GDM1 (cell line): ENCODE data around the gene INPP1.

Experiments used
- DNase-seq: peaks from one replicate; lab custom pipeline; 2025; lab: John Stamatoyannopoulos, UW

INPP1 gene

GRCh38 chr2:190362894-190363293, 19.5 kb downstream of the INPP1 start:
- DNase-seq: no peak

GRCh38 chr2:190365499-190366204, 22.3 kb downstream of the INPP1 start:
- DNase-seq: no peak

GRCh38 chr2:190366248-190366753, 22.9 kb downstream of the INPP1 start:
- DNase-seq: no peak

GRCh38 chr2:190367091-190367490, 23.7 kb downstream of the INPP1 start:
- no peak for DNase-seq

GRCh38 chr2:190369635-190370034, 26.2 kb downstream of the INPP1 start:
- no peak for DNase-seq

- no peak for DNase-seq
Observed at GRCh38 chr2:190376083-190376482, 32.7 kb downstream of the INPP1 start.

- DNase-seq: no peak
Observed at GRCh38 chr2:190376591-190377245, 33.3 kb downstream of the INPP1 start.

GRCh38 chr2:190378880-190379237, 35.5 kb downstream of the INPP1 start:
- no peak for DNase-seq

GRCh38 chr2:190379249-190379964, 36.0 kb downstream of the INPP1 start:
- DNase-seq: no peak

- no peak for DNase-seq
Observed at GRCh38 chr2:190380962-190381412, 37.6 kb downstream of the INPP1 start.

- DNase-seq: peak; percentile 31
Observed at GRCh38 chr2:190382851-190383250, 39.5 kb downstream of the INPP1 start.

GRCh38 chr2:190387422-190387821, 44.0 kb downstream of the INPP1 start:
- DNase-seq: no peak

- DNase-seq: no peak
Observed at GRCh38 chr2:190396271-190396670, 52.9 kb downstream of the INPP1 start.

- no peak for DNase-seq
Observed at GRCh38 chr2:190402986-190403603, 59.7 kb downstream of the INPP1 start.

GRCh38 chr2:190404487-190404886, 61.1 kb downstream of the INPP1 start:
- DNase-seq: no peak

GRCh38 chr2:190405070-190405469, 61.7 kb downstream of the INPP1 start:
- no peak for DNase-seq

GRCh38 chr2:190405995-190406394, 62.6 kb downstream of the INPP1 start:
- DNase-seq: no peak

GRCh38 chr2:190406805-190407204, 63.4 kb downstream of the INPP1 start:
- no peak for DNase-seq

- no peak for DNase-seq
Observed at GRCh38 chr2:190407246-190407661, 63.9 kb downstream of the INPP1 start.

GRCh38 chr2:190407662-190408537, 64.5 kb downstream of the INPP1 start, which contains the start of gene MFSD6:
MFSD6 (plus strand) TSS chr2:190408355; CDS start chr2:190436030, 27,675 bp downstream.
- no peak for DNase-seq
